GM10266 (cell line): Measurements from ENCODE around the gene VOPP1.

Experiments used
- DNase-seq: peaks from one replicate; pipeline ENCODE4 v3.0.0; 2012; ENCODE audit errors: extremely low spot score
- TF ChIP-seq, protein P1 (sequence below): IDR thresholded peaks from 2 replicates; pipeline ENCODE4 v1.5.1; 2012; ENCODE audit warnings: mild to moderate bottlenecking, low read depth; ENCODE audit not compliant: control insufficient read depth, insufficient read depth; ENCODE audit errors: missing control alignments

Gene VOPP1

DNA sequence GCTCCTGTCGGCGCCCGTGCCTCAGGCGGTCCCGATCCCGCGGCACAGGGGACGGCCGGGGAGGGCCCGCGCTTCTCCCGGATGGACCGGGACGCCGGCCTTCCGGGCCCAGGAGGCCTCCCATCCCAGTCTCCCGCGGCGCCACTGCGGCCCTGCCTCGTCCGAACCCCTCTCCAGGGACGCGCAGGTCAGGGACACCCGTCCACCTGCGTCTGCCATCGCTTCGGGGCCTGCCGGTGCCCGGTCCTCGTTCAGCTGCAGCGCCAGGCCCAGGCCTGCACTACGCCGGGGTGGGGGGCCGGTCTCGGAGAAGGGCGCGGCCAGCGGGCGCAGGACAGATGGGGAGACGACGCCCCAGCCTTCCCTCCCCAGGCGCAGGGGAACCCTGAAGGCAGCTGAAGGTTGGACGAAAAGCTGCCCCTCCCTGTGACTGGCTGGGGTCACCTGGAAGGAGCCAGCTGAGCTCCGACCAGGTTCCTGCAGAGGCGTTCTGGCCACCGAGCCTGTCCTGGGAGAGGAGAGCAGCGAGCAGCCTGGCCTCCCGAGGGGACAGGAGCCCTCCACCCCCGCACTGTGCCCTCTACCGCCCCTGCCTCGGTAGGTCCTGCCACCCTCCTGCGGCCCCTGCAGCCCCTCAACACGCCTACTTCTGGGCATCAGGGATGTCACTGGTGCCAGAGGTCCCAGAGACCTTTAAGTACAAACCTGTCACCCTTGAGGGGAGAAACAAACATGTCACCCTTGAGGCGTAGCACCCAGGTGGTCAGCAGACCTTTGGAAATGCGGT, 122.9 kb downstream of the VOPP1 start:
- TF ChIP-seq, protein P1, sequence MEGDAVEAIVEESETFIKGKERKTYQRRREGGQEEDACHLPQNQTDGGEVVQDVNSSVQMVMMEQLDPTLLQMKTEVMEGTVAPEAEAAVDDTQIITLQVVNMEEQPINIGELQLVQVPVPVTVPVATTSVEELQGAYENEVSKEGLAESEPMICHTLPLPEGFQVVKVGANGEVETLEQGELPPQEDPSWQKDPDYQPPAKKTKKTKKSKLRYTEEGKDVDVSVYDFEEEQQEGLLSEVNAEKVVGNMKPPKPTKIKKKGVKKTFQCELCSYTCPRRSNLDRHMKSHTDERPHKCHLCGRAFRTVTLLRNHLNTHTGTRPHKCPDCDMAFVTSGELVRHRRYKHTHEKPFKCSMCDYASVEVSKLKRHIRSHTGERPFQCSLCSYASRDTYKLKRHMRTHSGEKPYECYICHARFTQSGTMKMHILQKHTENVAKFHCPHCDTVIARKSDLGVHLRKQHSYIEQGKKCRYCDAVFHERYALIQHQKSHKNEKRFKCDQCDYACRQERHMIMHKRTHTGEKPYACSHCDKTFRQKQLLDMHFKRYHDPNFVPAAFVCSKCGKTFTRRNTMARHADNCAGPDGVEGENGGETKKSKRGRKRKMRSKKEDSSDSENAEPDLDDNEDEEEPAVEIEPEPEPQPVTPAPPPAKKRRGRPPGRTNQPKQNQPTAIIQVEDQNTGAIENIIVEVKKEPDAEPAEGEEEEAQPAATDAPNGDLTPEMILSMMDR, result no peak
- no peak for DNase-seq

DNA sequence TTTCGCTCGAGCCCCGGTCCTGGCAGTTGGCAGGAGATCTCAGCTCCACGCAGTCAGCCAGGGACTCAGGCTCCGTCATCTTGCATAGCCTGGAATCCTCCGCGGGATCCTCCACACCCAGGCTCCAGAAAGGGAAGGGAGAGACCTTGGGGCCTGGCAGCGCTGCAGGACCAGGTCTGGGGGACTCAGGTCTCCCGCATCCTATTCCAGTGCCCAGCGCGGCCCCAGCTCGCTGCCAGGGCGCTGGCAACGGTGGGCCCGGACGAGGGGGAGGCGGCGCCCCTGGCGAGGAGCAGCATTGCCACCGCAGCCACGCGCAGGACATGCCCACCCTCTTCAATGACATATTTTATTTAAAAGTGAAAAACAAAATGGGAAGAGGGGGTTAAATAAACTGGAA, 123.8 kb downstream of the VOPP1 start:
- DNase-seq, result no peak
- TF ChIP-seq, protein P1, result no peak

DNA sequence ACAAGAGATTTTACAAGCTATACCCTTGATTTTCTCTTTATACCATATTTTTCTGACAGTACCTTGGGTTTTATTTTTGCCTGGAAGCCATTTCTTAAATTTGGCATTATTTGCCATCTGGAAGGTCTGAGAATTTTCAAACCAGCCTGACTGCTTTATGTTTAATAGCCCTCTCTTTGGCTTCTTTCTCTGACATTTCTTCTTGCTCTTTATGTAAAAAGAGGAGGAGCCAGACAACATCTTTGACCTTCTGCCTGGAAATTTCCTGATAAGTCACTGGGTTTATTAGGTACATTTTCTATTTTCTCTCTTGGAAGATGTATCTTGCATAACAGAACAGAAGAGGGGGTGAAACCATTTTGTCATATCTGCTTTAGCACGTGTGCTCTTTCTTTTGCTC, 127.5 kb downstream of the VOPP1 start:
- TF ChIP-seq, protein P1, result no peak
- DNase-seq, result no peak

DNA sequence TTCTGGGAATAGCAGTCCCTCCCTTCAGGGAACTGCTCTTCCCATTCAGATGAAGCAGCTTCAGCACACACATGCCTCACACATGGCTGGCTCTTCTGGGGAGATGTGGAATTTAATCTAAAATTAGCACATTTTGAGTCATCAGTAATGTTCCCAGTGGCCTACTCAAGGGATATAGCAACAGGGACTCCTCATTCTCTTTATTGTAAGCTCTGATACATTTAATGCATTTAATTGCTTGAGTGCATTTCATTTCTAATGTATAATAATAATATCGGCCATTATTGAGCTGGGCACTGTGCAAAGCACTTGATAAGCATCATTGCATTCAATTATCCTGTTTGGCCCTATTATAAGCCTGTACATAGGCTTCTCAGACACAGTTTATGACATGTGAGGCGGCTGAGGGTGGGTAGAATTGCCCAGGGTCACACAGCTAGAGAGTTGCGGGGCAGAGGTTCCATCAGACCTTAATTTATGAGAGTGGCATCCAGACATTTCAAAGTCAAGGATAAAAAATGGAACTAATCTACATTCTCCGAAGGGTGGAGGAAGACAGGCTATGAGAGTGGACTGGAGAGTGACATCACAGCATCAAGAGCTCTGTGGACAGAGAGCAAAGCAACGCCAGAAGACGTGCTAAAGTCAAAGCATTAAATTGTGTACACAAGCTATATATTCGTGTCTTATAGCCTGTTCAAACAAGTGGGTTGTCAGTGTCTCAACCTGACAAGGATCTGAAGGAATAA, 130.4 kb downstream of the VOPP1 start:
- DNase-seq, result no peak
- TF ChIP-seq, protein P1, result no peak

DNA sequence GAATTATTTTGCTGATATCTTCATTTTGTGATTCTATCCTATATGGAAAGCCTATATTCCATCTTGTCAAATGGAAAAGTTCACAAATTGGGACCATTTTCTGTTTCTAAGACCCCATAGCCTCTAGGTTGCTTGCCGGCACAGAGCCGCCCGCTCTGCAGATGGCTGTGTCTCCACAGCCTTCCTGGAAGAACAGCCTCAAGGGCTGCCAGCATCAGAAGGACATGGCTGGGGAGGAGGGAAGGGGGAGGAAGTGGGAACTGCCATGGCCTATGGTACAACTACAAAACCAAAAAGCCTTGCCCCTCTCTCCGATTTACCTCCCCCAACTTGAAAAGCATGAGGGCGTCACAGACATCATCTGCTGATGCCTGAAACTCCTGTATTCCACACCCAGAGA, 131.3 kb downstream of the VOPP1 start:
- no peak for DNase-seq
- TF ChIP-seq, protein P1, result no peak

DNA sequence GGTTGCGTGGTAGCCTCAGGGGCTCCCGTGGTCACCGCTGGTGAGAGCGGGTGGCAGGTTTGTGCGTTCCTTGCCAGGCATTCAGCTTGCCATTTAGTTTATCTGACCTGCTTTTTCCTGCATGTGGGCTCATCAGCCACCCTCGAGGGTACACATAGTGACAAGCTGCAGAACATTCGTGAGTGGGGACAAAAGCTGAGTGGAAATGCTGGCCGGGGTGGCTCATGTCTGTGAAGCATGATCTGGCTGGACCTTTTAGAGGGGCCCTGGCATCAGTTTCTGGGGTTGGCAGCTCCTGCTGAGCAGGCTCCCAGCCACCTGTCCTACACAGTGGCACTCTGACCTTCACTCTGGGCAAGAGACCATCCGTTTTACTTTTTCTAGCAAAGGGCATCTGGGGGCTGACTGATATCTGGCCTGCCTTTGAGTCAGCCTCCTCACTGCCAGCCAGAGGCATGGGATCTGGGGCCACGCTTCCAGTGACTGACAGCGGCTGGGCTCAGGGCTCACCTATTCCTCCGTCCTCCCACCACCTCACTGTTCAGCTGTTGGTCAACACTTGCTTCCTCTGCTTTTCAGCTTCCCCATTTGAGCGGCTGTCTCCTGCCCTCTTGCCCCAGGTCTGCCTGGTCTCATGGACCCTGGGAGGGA, 132.1 kb downstream of the VOPP1 start:
- no peak for DNase-seq

More for the DNA sequence above, 132.1 kb downstream of the VOPP1 start:
- TF ChIP-seq, protein P1, result no peak
